HEK293 (cell line): ENCODE data around the gene GPR146.

Experiments used
- CTCF ChIA-PET: fragments of 350-600 bp; formaldehyde crosslinking; extraction: SDS; loops from one replicate; lab custom pipeline; 2021; ENCODE audit warnings: antibody characterized with exemption; lab: Yijun Ruan, JAX
- POLR2A ChIA-PET: fragments of 300-600 bp; formaldehyde crosslinking; extraction: SDS; loops from one replicate; lab custom pipeline; 2020; ENCODE audit warnings: antibody characterized with exemption, inconsistent platforms; lab: Yijun Ruan, JAX
- H3K27ac ChIP-seq: fragments of 200-500 bp; sonication (Bioruptor generic); 2 replicates; pipeline ENCODE4 v1.5.1; 2014; ENCODE audit warnings: low read depth, low read length, control low read depth, inconsistent platforms; ENCODE audit errors: extremely low read depth
- H3K36me3 ChIP-seq, 2 experiments: fragments of 200-500 bp in 1 of 2; sonication (Bioruptor generic) in 1 of 2; 1 replicate in 1 of 2; 2 replicates in 1 of 2; pipeline ENCODE4 v1.5.1; 2014 to 2017; ENCODE audit warnings: inconsistent platforms in 2 of 2, low read length in 2 of 2; ENCODE audit not compliant: control insufficient read depth in 2 of 2, insufficient read depth in 1 of 2
- H3K4me1 ChIP-seq: fragments of 200-500 bp; sonication (Bioruptor generic); 2 replicates; pipeline ENCODE4 v1.5.1; 2014; ENCODE audit warnings: mild to moderate bottlenecking, low read length, inconsistent platforms; ENCODE audit not compliant: control insufficient read depth, insufficient read depth
- H3K4me3 ChIP-seq: 2 replicates; pipeline ENCODE4 v1.5.1; 2011; ENCODE audit warnings: low read depth, mild to moderate bottlenecking, control low read depth, low read length, moderate library complexity
- H3K9me3 ChIP-seq: fragments of 200-500 bp; sonication (Bioruptor generic); 2 replicates; pipeline ENCODE4 v1.5.1; 2014; ENCODE audit warnings: low read depth, low read length, inconsistent platforms; ENCODE audit not compliant: control insufficient read depth, insufficient read depth
- PATZ1 ChIP-seq: fragments of 450-650 bp; formaldehyde crosslinking; IDR thresholded peaks from 2 replicates; pipeline ENCODE4 v1.5.1; 2016; ENCODE audit warnings: missing biosample characterization, missing genetic modification characterization
- TSHZ1 ChIP-seq: fragments of 450-650 bp; formaldehyde crosslinking; IDR thresholded peaks from 2 replicates; pipeline ENCODE4 v1.5.1; 2016; ENCODE audit warnings: missing biosample characterization, missing genetic modification characterization, borderline replicate concordance
- ZBTB20 ChIP-seq: fragments of 450-650 bp; formaldehyde crosslinking; IDR thresholded peaks from 2 replicates; pipeline ENCODE4 v1.5.1; 2016; ENCODE audit warnings: missing biosample characterization, missing genetic modification characterization
- ZNF146 ChIP-seq: fragments of 450-650 bp; formaldehyde crosslinking; IDR thresholded peaks from 2 replicates; pipeline ENCODE4 v1.5.1; 2016; ENCODE audit warnings: missing biosample characterization, missing genetic modification characterization
- ZNF24 ChIP-seq: fragments of 450-650 bp; formaldehyde crosslinking; IDR thresholded peaks from 2 replicates; pipeline ENCODE4 v1.5.1; 2016; ENCODE audit warnings: missing biosample characterization, missing genetic modification characterization
- ZNF26 ChIP-seq: fragments of 450-650 bp; formaldehyde crosslinking; IDR thresholded peaks from 2 replicates; pipeline ENCODE4 v1.5.1; 2016; ENCODE audit warnings: missing biosample characterization, missing genetic modification characterization
- ZNF266 ChIP-seq: fragments of 450-650 bp; formaldehyde crosslinking; IDR thresholded peaks from 2 replicates; pipeline ENCODE4 v1.5.1; 2016; ENCODE audit warnings: missing biosample characterization, missing genetic modification characterization, low read depth
- ZNF362 ChIP-seq: fragments of 450-650 bp; formaldehyde crosslinking; IDR thresholded peaks from 2 replicates; pipeline ENCODE4 v1.5.1; 2016; ENCODE audit warnings: missing biosample characterization, missing genetic modification characterization
- ZNF391 ChIP-seq: fragments of 450-650 bp; formaldehyde crosslinking; IDR thresholded peaks from 2 replicates; pipeline ENCODE4 v1.5.1; 2016; ENCODE audit warnings: low read depth, missing biosample characterization, missing genetic modification characterization, borderline replicate concordance
- ZNF404 ChIP-seq: fragments of 450-650 bp; formaldehyde crosslinking; IDR thresholded peaks from 2 replicates; pipeline ENCODE4 v1.5.1; 2017; ENCODE audit warnings: missing biosample characterization, missing genetic modification characterization
- ZNF48 ChIP-seq: fragments of 450-650 bp; formaldehyde crosslinking; IDR thresholded peaks from 2 replicates; pipeline ENCODE4 v1.5.1; 2016; ENCODE audit warnings: missing biosample characterization, missing genetic modification characterization
- ZNF610 ChIP-seq: fragments of 450-650 bp; formaldehyde crosslinking; IDR thresholded peaks from 2 replicates; pipeline ENCODE4 v1.5.1; 2016; ENCODE audit warnings: missing biosample characterization, missing genetic modification characterization, borderline replicate concordance
- TF ChIP-seq, protein P1 (sequence below): fragments of 450-650 bp; formaldehyde crosslinking; IDR thresholded peaks from 2 replicates; pipeline ENCODE4 v1.5.0; 2017; ENCODE audit warnings: missing biosample characterization, missing genetic modification characterization, borderline replicate concordance

Gene GPR146

DNA sequence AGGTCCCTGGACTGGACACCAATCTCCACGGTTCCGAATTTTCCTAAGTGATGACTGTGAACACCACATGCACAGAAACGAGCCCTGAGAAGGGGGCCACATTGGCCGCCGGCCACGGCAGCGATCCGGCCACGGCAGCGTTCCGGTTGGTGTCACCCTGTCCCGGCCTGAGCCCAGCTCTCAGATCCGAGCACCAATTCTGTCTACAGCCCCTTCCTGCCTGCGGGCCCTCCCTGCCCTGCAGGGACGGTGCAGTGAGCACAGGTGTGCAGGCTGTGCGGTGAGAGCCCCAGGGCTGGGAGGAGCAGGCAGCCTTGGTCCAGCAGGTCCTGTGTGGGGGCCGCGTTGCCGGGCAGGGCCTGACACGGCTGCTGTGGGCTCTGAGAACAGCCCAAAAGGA, 29.7 kb upstream of the GPR146 start:
- CTCF ChIA-PET, result no interaction called here
- POLR2A ChIA-PET, result no interaction called here
- H3K9me3 ChIP-seq, result no peaks in the 10 kb centered on the region
- H3K27ac ChIP-seq, result no peak overlapping the region
- H3K4me1 ChIP-seq, result no peaks in the 10 kb centered on the region
- no peak for TF ChIP-seq ZNF146 (tag by site-specific recombination)
- TF ChIP-seq ZNF391 (tag by site-specific recombination), result no peak
- no peak for TF ChIP-seq ZNF266 (tag by site-specific recombination)
- TF ChIP-seq ZNF362 (tag by site-specific recombination), result no peak
- no peak for TF ChIP-seq PATZ1 (tag by site-specific recombination)
- TF ChIP-seq ZBTB20 (tag by site-specific recombination), result no peak
- TF ChIP-seq ZNF48 (tag by site-specific recombination), result no peak
- TF ChIP-seq ZNF610 (tag by site-specific recombination), result no peak
- TF ChIP-seq ZNF26 (tag by site-specific recombination), result no peak
- no peak for TF ChIP-seq TSHZ1
- TF ChIP-seq ZNF404 (tag by site-specific recombination), result no peak
- TF ChIP-seq ZNF24 (tag by site-specific recombination), result no peak
- TF ChIP-seq, protein P1, sequence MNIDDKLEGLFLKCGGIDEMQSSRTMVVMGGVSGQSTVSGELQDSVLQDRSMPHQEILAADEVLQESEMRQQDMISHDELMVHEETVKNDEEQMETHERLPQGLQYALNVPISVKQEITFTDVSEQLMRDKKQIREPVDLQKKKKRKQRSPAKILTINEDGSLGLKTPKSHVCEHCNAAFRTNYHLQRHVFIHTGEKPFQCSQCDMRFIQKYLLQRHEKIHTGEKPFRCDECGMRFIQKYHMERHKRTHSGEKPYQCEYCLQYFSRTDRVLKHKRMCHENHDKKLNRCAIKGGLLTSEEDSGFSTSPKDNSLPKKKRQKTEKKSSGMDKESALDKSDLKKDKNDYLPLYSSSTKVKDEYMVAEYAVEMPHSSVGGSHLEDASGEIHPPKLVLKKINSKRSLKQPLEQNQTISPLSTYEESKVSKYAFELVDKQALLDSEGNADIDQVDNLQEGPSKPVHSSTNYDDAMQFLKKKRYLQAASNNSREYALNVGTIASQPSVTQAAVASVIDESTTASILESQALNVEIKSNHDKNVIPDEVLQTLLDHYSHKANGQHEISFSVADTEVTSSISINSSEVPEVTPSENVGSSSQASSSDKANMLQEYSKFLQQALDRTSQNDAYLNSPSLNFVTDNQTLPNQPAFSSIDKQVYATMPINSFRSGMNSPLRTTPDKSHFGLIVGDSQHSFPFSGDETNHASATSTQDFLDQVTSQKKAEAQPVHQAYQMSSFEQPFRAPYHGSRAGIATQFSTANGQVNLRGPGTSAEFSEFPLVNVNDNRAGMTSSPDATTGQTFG (tag by site-specific recombination), result no peak
- H3K4me3 ChIP-seq, result no peak overlapping the region
- peaks cover 0 to under 1% of the 10 kb centered on the region in 2 experiments; a peak in 1 of 3 replicates for H3K36me3 ChIP-seq
